Neural cell (in vitro differentiated cells): ENCODE results near the gene NDUFAB1. TPM values are rescaled to one million over a fixed set of nuclear protein-coding genes. Genes with fewer than 3 reads are reported as not detected.

Experiments
- H2AFZ ChIP-seq: fragments of 200-600, 300-800 bp; sonication (generic), shearing (Covaris generic); 2 replicates; pipeline ENCODE4 v1.6.0; 2014; ENCODE audit warnings: low read depth, mild to moderate bottlenecking, antibody characterized with exemption, low read length, moderate library complexity
- H3F3A ChIP-seq: fragments of 200-600 bp; shearing (Covaris generic); 2 replicates; pipeline ENCODE4 v1.6.1; 2016; ENCODE audit warnings: mild to moderate bottlenecking, moderate library complexity, mixed read lengths, antibody characterized with exemption, low read length; ENCODE audit not compliant: insufficient read depth, poor library complexity, severe bottlenecking
- H3K27ac ChIP-seq: fragments of 200-600, 300-800 bp; sonication (generic), shearing (Covaris generic); 2 replicates; pipeline ENCODE4 v1.5.1; 2014; ENCODE audit warnings: mild to moderate bottlenecking, low read length, moderate library complexity
- H3K27me3 ChIP-seq: fragments of 300-800, 200-600 bp; sonication (generic), shearing (Covaris generic); 2 replicates; pipeline ENCODE4 v1.6.0; 2014; ENCODE audit warnings: mild to moderate bottlenecking, low read depth, low read length, moderate library complexity; ENCODE audit not compliant: insufficient read depth
- H3K36me3 ChIP-seq: fragments of 300-800, 200-600 bp; sonication (generic), shearing (Covaris generic); 2 replicates; pipeline ENCODE4 v1.5.1; 2014; ENCODE audit warnings: mild to moderate bottlenecking, antibody characterized with exemption, low read length, moderate library complexity; ENCODE audit not compliant: insufficient read depth
- H3K4me2 ChIP-seq: fragments of 300-800, 200-600 bp; sonication (generic), shearing (Covaris generic); 2 replicates; pipeline ENCODE4 v1.6.0; 2014; ENCODE audit warnings: mild to moderate bottlenecking, low read length
- H3K4me3 ChIP-seq: fragments of 300-800, 200-600 bp; sonication (generic), shearing (Covaris generic); 2 replicates; pipeline ENCODE4 v1.5.1; 2014; ENCODE audit warnings: mild to moderate bottlenecking, low read length, moderate library complexity
- H3K79me2 ChIP-seq: fragments of 200-600 bp; shearing (Covaris generic); replicated peaks from 2 replicates; pipeline ENCODE4 v1.6.0; 2014; ENCODE audit warnings: mild to moderate bottlenecking, low read length, moderate library complexity; ENCODE audit not compliant: insufficient read depth
- H3K9ac ChIP-seq: fragments of 300-800, 200-600 bp; sonication (generic), shearing (Covaris generic); 2 replicates; pipeline ENCODE4 v1.6.1; 2016; ENCODE audit warnings: mild to moderate bottlenecking, low read length, mixed read lengths
- H3K9me2 ChIP-seq: fragments of 200-600 bp; shearing (Covaris generic); 2 replicates; pipeline ENCODE4 v1.6.1; 2016; ENCODE audit warnings: mild to moderate bottlenecking, low read length, mixed read lengths; ENCODE audit not compliant: insufficient read depth
- H3K9me3 ChIP-seq: fragments of 200-600, 300-800 bp; sonication (generic), shearing (Covaris generic); 2 replicates; pipeline ENCODE4 v1.6.1; 2016; ENCODE audit warnings: mild to moderate bottlenecking, mixed run types, low read length, moderate library complexity, mixed read lengths
- H4K20me1 ChIP-seq: fragments of 200-600 bp; shearing (Covaris generic); 2 replicates; pipeline ENCODE4 v1.6.1; 2016; ENCODE audit warnings: mild to moderate bottlenecking, mixed run types; ENCODE audit not compliant: insufficient read depth
- CTCF ChIP-seq: fragments of 450-650 bp; IDR thresholded peaks from 2 replicates; pipeline ENCODE4 v1.5.1; 2014; ENCODE audit warnings: antibody characterized with exemption, mild to moderate bottlenecking, moderate library complexity; ENCODE audit not compliant: poor library complexity, severe bottlenecking
- EP300 ChIP-seq: fragments of 450-650 bp; conservative IDR thresholded peaks from 2 replicates; pipeline ENCODE4 v1.6.1; 2014; ENCODE audit warnings: antibody characterized with exemption, mild to moderate bottlenecking, moderate library complexity; ENCODE audit not compliant: poor library complexity, severe bottlenecking
- EZH2 ChIP-seq: fragments of 200-600, 300-800 bp; shearing (Covaris generic), sonication (generic); IDR thresholded peaks from 2 replicates; pipeline ENCODE4 v1.6.1; 2014; ENCODE audit warnings: antibody characterized with exemption, low read length, borderline replicate concordance, mild to moderate bottlenecking; ENCODE audit not compliant: insufficient read depth, poor library complexity, severe bottlenecking
- MXI1 ChIP-seq: fragments of 450-650 bp; conservative IDR thresholded peaks from 2 replicates; pipeline ENCODE4 v1.6.1; 2014; ENCODE audit warnings: antibody characterized with exemption, mild to moderate bottlenecking; ENCODE audit not compliant: poor library complexity, severe bottlenecking
- POLR2AphosphoS5 ChIP-seq: IDR thresholded peaks from 2 replicates; pipeline ENCODE4 v1.6.1; 2012
- RAD21 ChIP-seq: fragments of 450-650 bp; conservative IDR thresholded peaks from 2 replicates; pipeline ENCODE4 v1.6.1; 2014; ENCODE audit warnings: antibody characterized with exemption, mild to moderate bottlenecking, moderate library complexity
- REST ChIP-seq: IDR thresholded peaks from 2 replicates; pipeline ENCODE4 v1.6.1; 2012; ENCODE audit warnings: borderline replicate concordance
- SMC3 ChIP-seq: fragments of 450-650 bp; conservative IDR thresholded peaks from 2 replicates; pipeline ENCODE4 v1.6.1; 2014; ENCODE audit warnings: antibody characterized with exemption, mild to moderate bottlenecking, moderate library complexity; ENCODE audit not compliant: poor library complexity
- TAF1 ChIP-seq: IDR thresholded peaks from 2 replicates; pipeline ENCODE4 v1.6.1; 2012; ENCODE audit warnings: low read depth
- polyA plus RNA-seq: library from polyadenylated mRNA; depleted of rRNA; stranded (reverse); fragments of >200 nt; gene quantifications from 2 replicates; pipeline ENCODE4 v1.2.3, GENCODE V29; 2014

Gene NDUFAB1
- polyA plus RNA-seq, 1 donor from 2014 or later: 492 TPM

DNA sequence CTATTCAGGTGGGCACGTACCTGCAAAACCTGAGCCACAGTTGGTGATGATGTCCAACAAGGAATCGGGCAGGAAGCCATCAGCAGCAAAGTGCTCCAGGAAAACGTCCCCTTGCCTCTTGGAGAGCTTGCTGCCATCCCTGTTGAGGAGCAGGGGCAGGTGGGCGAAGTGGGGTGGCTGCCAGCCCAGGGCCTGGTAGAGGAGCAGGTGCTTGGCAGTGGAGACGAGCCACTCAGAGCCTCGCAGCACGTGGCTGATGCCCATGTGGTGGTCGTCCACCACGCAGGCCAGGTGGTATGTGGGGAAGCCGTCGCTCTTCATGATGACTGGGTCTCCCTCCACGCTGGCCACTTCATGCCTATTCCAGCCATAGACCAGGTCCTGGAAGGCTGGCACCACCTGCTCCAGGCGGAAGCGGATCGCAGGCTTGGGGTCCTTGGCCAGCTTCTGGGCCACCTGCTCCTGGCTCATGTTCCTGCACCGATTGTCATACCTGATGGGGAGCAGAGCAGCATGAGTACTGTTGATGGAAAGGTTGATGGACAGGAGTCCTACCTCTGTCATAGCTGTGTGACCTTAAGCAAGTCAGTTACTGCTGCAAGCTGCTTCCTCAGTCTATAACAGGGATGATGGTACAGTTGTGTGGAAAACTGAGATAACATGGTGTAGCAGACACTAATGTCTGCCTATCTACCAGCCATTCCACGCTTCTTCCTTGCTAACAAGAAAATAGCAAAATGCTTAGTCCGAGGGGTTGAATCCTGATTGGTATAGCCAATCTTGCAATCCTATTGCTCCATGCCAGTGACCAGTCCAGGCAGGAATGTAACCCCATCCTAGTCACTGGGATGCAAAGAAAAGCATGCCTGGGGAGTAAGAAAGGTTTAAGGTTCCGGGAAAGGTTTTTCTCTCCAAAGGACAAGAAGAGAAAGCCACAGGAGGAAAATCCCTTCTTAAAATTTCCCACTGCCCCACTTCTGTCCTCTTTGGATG, 61.0 kb downstream of the NDUFAB1 start:
- no peak overlapping the region for H3K4me3 ChIP-seq
- no peaks in the 10 kb centered on the region for H3K27me3 ChIP-seq
- no peak overlapping the region for H3K4me2 ChIP-seq
- H3K27ac ChIP-seq: no peak overlapping the region
- H3K79me2 ChIP-seq: no peaks in the 10 kb centered on the region
- H4K20me1 ChIP-seq: no peaks in the 10 kb centered on the region
- TF ChIP-seq MXI1 (no peak), CTCF (no peak), EZH2 (no peak), TAF1 (no peak), POLR2AphosphoS5 (no peak), RAD21 (no peak), REST (no peak), EP300 (no peak), SMC3 (no peak)
- no peak overlapping the region for H3K9ac ChIP-seq
- no peaks in the 10 kb centered on the region for H3K9me3 ChIP-seq
- no peaks in the 10 kb centered on the region for H3K9me2 ChIP-seq
- no peaks in the 10 kb centered on the region for H3F3A ChIP-seq
- no peak overlapping the region for H2AFZ ChIP-seq
- no peaks in the 10 kb centered on the region for H3K36me3 ChIP-seq

DNA sequence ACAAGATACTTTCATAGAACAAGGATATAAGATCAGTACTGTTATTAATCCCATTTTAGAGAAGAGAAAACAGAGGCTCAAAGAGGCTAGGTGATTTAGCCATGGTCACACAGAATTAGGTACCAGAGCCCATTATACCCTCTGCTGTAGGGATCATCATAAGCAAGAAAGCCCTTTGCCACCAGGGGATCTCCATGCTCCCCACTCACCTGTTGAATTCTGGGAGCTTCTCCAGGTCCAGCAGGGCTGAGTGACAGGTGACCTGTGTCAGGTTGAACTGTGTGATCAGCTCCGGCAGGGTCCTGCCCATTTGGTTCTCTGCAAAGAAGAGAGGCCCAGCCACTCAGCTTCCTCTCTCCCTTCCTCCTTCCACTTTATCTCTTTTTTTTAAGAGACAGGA, 63.7 kb downstream of the NDUFAB1 start:
- Histone ChIP-seq H3K27me3 (no peaks in the 10 kb centered on the region), H2AFZ (no peak overlapping the region), H3F3A (no peaks in the 10 kb centered on the region), H3K79me2 (no peaks in the 10 kb centered on the region), H3K4me3 (no peak overlapping the region), H3K27ac (no peak overlapping the region), H3K9me2 (no peaks in the 10 kb centered on the region), H3K36me3 (no peaks in the 10 kb centered on the region), H4K20me1 (no peaks in the 10 kb centered on the region), H3K9me3 (no peaks in the 10 kb centered on the region), H3K9ac (no peak overlapping the region), H3K4me2 (no peak overlapping the region)
- TF ChIP-seq SMC3: no peak

Other genes starting within 250 kb of the NDUFAB1 start
- 16.1 and 16.2 TPM in 2 replicates for gene COG7, start 143.1 kb downstream of the NDUFAB1 start, polyA plus RNA-seq
- 36.8 and 50.9 TPM in 2 replicates for gene GGA2, start 85.8 kb downstream of the NDUFAB1 start, polyA plus RNA-seq
- 22.2 and 45.7 TPM in 2 replicates for gene EARS2, start 39.0 kb downstream of the NDUFAB1 start, polyA plus RNA-seq
- 94.3 and 109 TPM in 2 replicates for gene UBFD1, start 38.6 kb downstream of the NDUFAB1 start, polyA plus RNA-seq
- gene PALB2, start 45.0 kb upstream of the NDUFAB1 start, polyA plus RNA-seq: 6.5 and 7.4 TPM in 2 replicates
- 63.7 and 65.8 TPM in 2 replicates for gene DCTN5, start 45.1 kb upstream of the NDUFAB1 start, polyA plus RNA-seq
- 0.21 and 1.3 TPM in 2 replicates for gene PLK1, start 82.6 kb upstream of the NDUFAB1 start, polyA plus RNA-seq
- gene ERN2, start 116.9 kb upstream of the NDUFAB1 start, polyA plus RNA-seq: not detected in 2 replicates
- gene CHP2, start 158.7 kb upstream of the NDUFAB1 start, polyA plus RNA-seq: not detected in 2 replicates
- 27.6 and 30.0 TPM in 2 replicates for gene PRKCB, start 239.7 kb upstream of the NDUFAB1 start, polyA plus RNA-seq